DND-41 (cell line): ENCODE data around the gene CXCL9.
"Not testable (repeated sequence)": the region's sequence is repeated elsewhere in the genome, so short reads cannot be mapped to it uniquely, and the experiment has no call there.

Source experiments
- ATAC-seq: fragments of 200-7000 bp; cut with Tn5 transposase; 3 replicates; pipeline ENCODE4 v1.9.1; 2021; ENCODE audit warnings: low read depth; ENCODE audit not compliant: insufficient read depth
- DNase-seq: peaks from one replicate; pipeline ENCODE4 v3.0.0-alpha.2; 2020
- H2AFZ ChIP-seq: 2 replicates; pipeline ENCODE4 v1.6.0; 2012; ENCODE audit warnings: low read depth, low read length
- H3K27ac ChIP-seq: 2 replicates; pipeline ENCODE4 v1.5.1; 2012; ENCODE audit warnings: low read length, inconsistent platforms
- H3K27me3 ChIP-seq: fragments of 200-600 bp; sonication (generic); 2 replicates; pipeline ENCODE4 v1.6.0; 2012; ENCODE audit warnings: low read length, mild to moderate bottlenecking, inconsistent platforms; ENCODE audit not compliant: insufficient read depth, poor library complexity
- H3K36me3 ChIP-seq: 2 replicates; pipeline ENCODE4 v1.5.1; 2012; ENCODE audit warnings: low read length, inconsistent platforms; ENCODE audit not compliant: insufficient read depth
- H3K4me1 ChIP-seq: 2 replicates; pipeline ENCODE4 v1.5.1; 2012; ENCODE audit warnings: mild to moderate bottlenecking, low read length; ENCODE audit not compliant: insufficient read depth
- H3K4me2 ChIP-seq: 2 replicates; pipeline ENCODE4 v1.6.0; 2012; ENCODE audit warnings: mild to moderate bottlenecking, moderate library complexity, low read length, inconsistent platforms; ENCODE audit not compliant: insufficient read depth
- H3K4me3 ChIP-seq, 2 experiments: fragments of 200-600 bp in 1 of 2; shearing (Covaris generic) in 1 of 2; 2 replicates each; pipeline ENCODE4 v1.5.1; 2012 to 2016; ENCODE audit warnings: inconsistent platforms in 2 of 2, low read length in 2 of 2, mild to moderate bottlenecking in 2 of 2, low read depth in 1 of 2, moderate library complexity in 1 of 2
- H3K79me2 ChIP-seq: 2 replicates; pipeline ENCODE4 v1.6.0; 2012; ENCODE audit warnings: low read length, inconsistent platforms; ENCODE audit not compliant: insufficient read depth
- H3K9ac ChIP-seq: 2 replicates; pipeline ENCODE4 v1.6.0; 2012; ENCODE audit warnings: low read depth, mild to moderate bottlenecking, inconsistent platforms, low read length, moderate library complexity
- H3K9me3 ChIP-seq: 2 replicates; pipeline ENCODE4 v1.5.1; 2012; ENCODE audit warnings: low read length, moderate library complexity, mild to moderate bottlenecking, inconsistent platforms; ENCODE audit not compliant: insufficient read depth, severe bottlenecking
- H4K20me1 ChIP-seq: 2 replicates; pipeline ENCODE4 v1.6.0; 2012; ENCODE audit warnings: low read length; ENCODE audit not compliant: insufficient read depth
- EZH2 ChIP-seq: IDR thresholded peaks from 3 replicates; pipeline ENCODE4 v1.6.1; 2012; ENCODE audit warnings: borderline replicate concordance, low read depth, mild to moderate bottlenecking, moderate library complexity, low read length, inconsistent platforms; ENCODE audit not compliant: severe bottlenecking
- TF ChIP-seq, protein P1 (sequence below): IDR thresholded peaks from 2 replicates; pipeline ENCODE4 v1.5.1; 2012; ENCODE audit warnings: borderline replicate concordance, low read length, moderate library complexity, mild to moderate bottlenecking; ENCODE audit not compliant: poor library complexity, severe bottlenecking; ENCODE audit errors: extremely low read depth

CXCL9 gene

DNA sequence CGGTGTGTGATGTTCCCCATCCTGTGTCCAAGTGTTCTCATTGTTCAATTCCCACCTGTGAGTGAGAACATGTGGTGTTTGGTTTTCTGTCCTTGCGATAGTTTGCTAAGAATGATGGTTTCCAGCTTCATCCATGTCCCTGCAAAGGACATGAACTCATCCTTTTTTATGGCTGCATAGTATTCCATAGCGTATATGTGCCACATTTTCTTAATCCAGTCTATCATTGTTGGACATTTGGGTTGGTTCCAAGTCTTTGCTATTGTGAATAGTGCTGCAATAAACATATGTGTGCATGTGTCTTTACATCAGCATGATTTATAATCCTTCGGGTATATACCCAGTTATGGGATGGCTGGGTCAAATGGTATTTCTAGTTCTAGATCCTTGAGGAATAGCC, 45.2 kb downstream of the CXCL9 start:
- H3K4me3 ChIP-seq, H3K27me3 ChIP-seq, DNase-seq, H3K9me3 ChIP-seq, H3K4me2 ChIP-seq, H2AFZ ChIP-seq, H4K20me1 ChIP-seq, H3K27ac ChIP-seq, H3K9ac ChIP-seq, H3K4me1 ChIP-seq, ATAC-seq, H3K79me2 ChIP-seq: not testable (repeated sequence)
- H3K36me3 ChIP-seq = peaks cover 85% of the 10 kb centered on the region

DNA sequence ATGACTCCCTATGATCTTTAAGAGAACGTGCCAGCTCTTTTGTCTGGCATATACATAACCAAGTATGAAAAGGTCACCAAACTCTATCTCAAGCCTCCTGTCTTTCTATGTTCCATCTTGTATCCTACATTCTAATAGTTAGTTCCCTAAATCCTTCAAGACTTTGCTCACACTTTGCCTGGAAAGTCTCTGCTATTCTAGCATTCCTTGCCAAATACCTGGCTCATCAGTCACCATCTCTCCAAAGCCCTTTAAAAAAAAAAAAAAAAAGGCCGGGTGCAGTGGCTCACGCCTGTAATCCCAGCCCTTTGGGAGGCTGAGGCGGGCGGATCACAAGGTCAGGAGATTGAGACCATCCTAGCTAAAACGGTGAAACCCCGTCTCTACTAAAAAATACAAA, 48.8 kb downstream of the CXCL9 start:
- H2AFZ ChIP-seq = not testable (repeated sequence)

DNA sequence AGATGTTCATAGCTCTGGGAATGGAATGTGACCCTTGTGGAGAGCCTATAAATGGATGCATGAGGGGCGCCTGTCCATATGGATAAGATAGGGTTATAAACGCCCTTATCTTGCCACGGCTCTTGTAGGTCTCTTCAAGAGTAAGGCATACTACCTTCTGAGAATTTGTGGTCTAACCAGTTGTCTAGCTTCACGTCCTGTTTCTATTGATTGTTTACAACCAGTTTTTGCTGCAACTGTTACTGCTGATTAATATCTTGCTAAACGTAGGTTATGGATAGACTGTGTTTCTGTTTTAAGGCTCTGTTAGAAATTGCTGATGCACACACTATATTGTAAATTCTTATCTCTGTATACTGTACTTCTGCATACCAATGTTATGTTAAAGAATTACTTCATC, 52.5 kb downstream of the CXCL9 start:
- H3K9me3 ChIP-seq, ATAC-seq, H3K4me1 ChIP-seq, H3K79me2 ChIP-seq, H2AFZ ChIP-seq, H3K4me2 ChIP-seq, H3K27ac ChIP-seq, H3K4me3 ChIP-seq, H4K20me1 ChIP-seq, H3K9ac ChIP-seq, DNase-seq, H3K27me3 ChIP-seq: not testable (repeated sequence)
- H3K36me3 ChIP-seq = peaks cover 89% of the 10 kb centered on the region

More for the DNA sequence above, 48.8 kb downstream of the CXCL9 start:
- not testable (repeated sequence) for H3K79me2 ChIP-seq, H4K20me1 ChIP-seq, H3K27me3 ChIP-seq, ATAC-seq, DNase-seq, H3K4me1 ChIP-seq, H3K4me2 ChIP-seq, H3K9ac ChIP-seq, H3K9me3 ChIP-seq, H3K27ac ChIP-seq, H3K4me3 ChIP-seq
- H3K36me3 ChIP-seq = peaks cover 83% of the 10 kb centered on the region

DNA sequence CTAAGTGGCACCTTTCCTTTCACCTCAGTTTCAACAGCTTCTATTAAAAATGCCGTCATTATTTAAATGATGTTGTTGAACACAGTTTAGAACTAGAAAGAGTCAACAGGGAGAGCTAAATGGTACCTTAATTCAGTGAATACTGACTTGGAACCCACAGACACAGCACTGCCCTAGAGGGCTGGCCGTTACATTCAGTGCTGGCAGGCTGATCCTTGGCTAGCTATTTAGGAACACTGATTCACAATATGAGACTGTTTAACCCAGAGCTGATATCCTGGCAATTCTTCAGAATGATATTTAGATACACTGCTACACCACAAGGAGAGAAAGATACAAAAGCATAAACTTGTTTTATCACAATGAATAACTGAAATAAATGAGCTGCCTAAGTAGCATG, 53.8 kb downstream of the CXCL9 start:
- Histone ChIP-seq H3K9ac (no peak overlapping the region), H3K9me3 (no peaks in the 10 kb centered on the region), H3K27ac (no peak overlapping the region), H3K36me3 (peaks cover 91% of the 10 kb centered on the region), H3K79me2 (no peaks in the 10 kb centered on the region), H2AFZ (no peak overlapping the region), H4K20me1 (no peaks in the 10 kb centered on the region), H3K4me1 (no peaks in the 10 kb centered on the region), H3K4me2 (no peak overlapping the region), H3K4me3 (no peak overlapping the region), H3K27me3 (no peaks in the 10 kb centered on the region)
- no peak for ATAC-seq
- no peak for DNase-seq
- TF ChIP-seq, protein P1, sequence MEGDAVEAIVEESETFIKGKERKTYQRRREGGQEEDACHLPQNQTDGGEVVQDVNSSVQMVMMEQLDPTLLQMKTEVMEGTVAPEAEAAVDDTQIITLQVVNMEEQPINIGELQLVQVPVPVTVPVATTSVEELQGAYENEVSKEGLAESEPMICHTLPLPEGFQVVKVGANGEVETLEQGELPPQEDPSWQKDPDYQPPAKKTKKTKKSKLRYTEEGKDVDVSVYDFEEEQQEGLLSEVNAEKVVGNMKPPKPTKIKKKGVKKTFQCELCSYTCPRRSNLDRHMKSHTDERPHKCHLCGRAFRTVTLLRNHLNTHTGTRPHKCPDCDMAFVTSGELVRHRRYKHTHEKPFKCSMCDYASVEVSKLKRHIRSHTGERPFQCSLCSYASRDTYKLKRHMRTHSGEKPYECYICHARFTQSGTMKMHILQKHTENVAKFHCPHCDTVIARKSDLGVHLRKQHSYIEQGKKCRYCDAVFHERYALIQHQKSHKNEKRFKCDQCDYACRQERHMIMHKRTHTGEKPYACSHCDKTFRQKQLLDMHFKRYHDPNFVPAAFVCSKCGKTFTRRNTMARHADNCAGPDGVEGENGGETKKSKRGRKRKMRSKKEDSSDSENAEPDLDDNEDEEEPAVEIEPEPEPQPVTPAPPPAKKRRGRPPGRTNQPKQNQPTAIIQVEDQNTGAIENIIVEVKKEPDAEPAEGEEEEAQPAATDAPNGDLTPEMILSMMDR = no peak
- TF ChIP-seq EZH2 = no peak
